ENCODE results near the gene CFAP157.
A peak's percentile ranks its signal among the peaks of the same experiment; 100 is the strongest.
"Not testable (repeated sequence)": the region's sequence is repeated elsewhere in the genome, so short reads cannot be mapped to it uniquely, and the experiment has no call there.

The CFAP157 gene

DNA sequence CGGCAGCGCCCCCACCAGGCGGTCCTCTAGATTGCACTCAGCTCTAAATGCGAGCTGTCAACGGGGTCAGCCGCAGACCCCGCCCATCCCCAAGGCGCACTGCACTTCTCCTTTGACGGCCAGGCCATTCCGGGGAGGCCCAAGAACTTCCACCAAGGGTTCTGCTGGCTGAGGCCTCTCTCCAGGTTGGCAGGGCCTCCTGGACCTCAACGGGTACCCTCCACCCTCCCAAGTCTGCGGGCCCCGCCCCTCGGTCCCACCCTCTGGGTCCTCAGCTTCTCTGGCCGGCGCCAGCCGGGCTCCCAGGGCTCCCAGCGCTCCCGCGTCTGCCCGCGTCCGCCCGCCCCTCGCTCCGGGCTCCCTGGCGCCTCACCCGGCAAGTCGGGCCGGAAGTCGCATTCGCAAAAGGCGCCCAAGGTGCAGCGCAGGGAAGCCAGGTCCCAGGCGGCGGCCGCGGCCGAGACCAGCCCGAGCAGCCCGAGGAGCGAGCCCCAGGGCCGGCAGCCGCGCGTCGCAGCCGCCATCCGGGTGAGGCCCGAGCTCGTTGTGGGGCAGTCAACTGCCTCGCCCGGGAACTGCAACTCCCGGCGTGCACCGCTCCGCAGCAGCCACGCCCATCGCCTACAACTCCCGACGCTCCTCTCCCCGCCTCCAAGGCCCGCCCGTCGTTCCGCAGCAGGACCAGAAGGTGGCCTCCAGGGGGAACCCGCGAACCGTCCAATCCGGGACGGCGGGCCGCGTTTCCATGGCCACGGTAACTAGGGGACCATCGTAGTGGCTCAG, 28.1 kb downstream of the CFAP157 start, which contains the start of gene TOR2A:
TSS of gene TOR2A (minus strand) at position 548 of the 783 bp plus-strand sequence. CDS start at position 524, 24 bp downstream.
- peak; percentile 96 for DNase-seq (ENCODE audit: low spot score)

DNA sequence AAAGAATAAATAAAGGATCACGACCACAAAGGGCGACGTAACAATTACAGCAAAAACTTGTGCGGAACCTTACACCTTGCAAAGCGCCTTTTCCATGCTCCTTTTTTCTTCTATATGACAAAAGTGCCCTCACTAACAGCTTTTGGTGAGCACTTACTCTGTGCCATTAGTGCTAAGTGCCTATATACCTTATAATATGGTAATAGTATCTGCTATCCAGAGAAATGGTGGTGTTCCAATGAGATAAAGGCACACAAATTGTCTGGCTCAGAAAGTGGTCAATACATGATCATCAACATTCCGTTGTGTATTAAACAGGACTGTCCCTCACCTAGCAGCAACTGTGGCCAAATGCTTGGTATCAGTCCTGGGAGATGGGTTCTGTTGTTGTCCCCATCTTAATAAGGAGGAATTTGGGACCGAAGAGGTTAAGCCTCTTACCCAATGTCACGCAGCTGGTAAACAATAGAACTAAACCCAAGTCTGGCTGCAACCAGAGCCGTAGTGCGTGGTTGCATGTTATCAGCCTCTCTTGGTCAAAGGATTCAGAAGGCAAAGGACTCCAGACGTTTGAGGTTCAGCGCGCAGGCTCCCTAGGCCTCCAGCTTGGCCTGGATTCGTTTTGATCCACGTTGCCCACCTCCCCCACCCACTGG, 28.9 kb downstream of the CFAP157 start:
- no peak for DNase-seq (ENCODE audit: low spot score)

DNA sequence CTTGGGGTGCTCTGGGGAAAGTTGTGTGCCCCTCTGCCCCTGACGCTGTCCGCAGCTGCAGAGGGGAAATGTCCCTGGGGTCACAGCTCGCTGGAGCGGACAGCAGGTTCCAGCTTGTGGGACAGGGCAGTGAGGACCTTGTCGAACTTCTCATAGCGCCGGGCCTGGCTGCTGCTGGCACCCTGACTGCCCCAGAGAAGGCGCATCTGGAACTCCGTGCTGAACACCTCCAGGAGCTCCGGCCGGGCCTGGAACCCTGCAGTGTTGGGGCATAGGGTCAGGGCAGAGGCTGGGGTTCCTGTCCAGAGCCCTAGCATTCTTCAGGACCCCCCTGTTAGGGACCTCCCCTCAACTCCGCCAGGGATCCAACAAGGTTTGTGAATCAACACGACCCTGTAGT, 31.9 kb downstream of the CFAP157 start:
- no peak for DNase-seq (ENCODE audit: low spot score)

DNA sequence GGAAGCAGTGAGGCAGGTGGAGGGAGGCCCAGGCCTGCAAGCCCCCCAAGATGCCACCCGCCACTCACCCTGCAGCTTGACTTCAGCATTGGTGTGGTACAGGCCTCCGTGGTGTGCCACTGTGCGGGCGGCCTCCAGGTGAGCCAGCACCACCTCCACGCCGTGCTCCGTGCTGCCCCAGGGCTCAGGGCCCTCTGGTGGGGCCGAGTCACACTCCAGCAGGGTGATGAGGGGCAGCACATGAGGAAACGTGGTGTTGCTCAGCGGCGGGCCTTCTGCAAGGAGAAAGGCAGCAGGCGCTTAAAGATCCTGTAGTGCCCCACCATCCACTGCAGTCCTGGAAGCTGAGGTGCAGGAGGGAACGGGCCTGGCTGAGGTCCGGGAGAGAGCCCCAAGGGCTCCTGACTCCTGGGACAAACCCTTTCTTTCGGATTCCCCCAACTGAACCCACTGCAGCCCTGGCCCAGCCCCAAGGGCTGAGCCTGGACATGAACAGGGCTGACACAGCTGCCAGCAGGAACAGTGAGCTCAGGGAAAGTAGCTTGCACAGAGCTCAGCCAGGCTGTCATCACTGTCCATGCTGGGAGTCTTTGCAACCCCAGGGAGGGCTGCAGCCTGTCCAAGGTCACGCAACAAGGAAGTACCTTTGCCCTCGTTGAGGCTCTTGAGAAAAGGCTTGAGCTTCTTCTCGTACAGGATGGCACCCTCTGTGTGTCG, 33.0 kb downstream of the CFAP157 start:
- DNase-seq (ENCODE audit: low spot score): no peak

DNA sequence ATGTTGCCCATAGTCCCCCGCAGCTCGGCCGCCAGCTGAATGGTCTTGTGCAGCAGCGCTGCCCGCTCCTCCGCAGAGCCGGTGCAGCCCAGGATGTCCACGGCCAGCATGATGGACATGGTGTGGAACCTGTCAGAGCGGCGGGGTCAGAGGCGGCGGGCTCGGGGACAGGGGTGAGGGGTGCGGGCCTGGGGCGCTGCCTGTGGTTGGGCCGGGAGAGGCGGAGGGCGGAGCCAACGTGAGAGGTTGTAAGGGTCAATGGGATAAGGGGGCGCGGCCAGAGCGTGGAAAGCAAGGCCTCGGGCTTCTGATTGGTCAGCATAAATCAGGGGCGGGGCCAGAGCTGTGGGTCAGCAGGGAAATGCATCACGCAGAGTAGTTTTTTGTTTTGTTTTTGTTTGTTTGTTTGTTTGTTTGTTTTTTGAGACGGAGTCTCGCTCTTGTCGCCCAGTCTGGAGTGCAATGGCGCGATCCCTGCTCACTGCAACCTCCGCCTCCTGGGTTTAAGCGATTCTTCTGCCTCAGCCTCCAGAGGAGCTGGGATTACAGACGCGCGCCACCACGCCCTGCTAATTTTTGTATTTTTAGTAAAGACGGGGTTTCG, 35.1 kb downstream of the CFAP157 start:
- no peak for DNase-seq (ENCODE audit: low spot score)

DNA sequence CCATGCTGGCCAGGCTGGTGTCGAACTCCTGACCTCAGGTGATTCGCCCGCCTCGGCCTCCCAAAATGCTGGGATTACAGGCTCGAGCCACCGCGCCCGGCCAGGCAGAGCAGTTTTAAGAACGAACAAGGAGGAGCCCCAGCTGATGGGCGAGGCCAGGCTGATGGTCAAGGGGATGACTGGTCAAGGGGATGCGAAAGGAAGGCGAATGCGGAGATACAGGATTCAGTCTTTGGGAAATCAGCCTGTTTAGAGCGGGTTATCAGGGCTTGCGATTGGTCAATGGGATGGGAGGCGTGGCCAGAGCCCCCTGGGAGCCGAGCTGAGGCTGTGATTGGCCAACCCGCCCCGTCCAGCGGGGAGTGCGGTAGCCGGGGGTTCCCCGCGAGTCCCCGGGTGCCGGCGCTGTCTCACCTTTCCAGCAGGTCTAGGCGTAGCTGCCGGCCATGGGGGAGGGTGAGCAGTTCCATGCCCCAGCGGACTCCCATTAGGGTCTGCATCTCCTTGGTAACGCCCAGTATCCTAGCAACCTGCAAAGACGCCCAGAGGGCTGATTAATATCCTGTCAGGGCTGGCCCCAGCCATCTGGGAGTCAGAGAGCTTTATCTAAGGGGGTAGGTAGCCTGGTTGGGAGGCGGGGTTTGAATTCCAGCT, 35.8 kb downstream of the CFAP157 start:
- peak; percentile 89 for DNase-seq (ENCODE audit: low spot score)

DNA sequence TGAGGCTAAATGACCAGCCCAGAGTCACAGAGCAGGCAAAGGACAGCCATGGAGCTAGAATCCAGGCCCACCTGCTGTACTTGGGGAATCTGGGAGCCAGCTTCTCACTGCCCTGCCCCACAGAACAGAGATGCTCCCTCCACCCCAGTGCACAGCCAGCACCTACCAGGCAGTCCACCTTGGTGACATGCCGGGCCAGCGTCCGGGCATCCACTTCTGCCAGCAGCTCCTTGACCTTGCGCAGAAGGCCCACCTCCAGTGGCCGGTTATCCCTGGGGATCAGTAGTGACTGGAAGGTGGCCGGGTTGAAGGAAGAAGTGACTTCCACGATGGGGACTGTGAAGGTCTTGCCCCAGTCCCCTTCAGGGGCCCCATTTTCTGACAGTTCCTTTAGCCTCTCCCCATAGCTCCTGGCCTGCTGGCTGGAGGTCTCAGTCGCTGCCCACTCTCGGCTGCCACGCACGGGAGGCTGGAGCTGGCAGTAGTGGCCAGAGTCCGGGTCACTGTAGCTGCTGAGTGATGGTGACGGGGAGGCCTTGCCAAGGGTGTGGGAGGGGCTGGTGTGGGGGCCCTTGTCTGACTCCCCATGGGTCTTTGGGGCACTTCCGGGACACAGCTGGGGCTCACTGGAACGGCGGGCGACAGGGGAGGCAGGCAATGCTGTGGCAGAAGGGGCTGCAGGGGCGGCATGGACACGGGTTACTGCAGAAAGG, 37.8 kb downstream of the CFAP157 start:
- no peak for DNase-seq (ENCODE audit: low spot score)

DNA sequence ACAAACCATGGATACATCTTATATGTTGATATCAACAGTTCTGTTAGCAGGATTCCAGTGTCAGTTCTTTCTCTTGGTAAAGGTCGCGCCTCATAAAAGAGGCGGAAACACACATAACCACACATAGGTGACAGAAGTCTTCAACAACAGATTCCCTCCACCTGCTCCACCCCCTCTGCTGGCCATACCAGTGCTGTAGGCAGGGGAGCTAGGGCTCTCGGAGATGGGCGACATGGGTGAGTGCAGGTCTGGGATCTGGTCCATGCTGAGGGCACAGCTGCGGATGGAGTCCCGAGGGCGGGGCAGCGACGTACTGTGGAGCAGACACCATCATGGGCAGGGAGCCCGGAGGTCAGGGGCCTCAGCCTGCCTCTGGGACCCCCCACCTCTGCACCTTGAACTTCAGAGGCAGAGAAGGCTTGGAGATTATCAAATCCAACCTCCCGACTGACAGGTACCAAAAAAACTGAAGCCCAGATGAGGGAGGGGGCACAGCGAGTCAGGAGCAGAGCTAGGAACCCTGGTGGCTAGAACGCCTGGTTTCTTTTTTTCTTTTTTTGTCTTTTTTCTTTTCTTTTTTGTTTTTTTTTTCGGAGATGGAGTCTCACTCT, 40.3 kb downstream of the CFAP157 start:
- no peak for DNase-seq (ENCODE audit: low spot score)

DNA sequence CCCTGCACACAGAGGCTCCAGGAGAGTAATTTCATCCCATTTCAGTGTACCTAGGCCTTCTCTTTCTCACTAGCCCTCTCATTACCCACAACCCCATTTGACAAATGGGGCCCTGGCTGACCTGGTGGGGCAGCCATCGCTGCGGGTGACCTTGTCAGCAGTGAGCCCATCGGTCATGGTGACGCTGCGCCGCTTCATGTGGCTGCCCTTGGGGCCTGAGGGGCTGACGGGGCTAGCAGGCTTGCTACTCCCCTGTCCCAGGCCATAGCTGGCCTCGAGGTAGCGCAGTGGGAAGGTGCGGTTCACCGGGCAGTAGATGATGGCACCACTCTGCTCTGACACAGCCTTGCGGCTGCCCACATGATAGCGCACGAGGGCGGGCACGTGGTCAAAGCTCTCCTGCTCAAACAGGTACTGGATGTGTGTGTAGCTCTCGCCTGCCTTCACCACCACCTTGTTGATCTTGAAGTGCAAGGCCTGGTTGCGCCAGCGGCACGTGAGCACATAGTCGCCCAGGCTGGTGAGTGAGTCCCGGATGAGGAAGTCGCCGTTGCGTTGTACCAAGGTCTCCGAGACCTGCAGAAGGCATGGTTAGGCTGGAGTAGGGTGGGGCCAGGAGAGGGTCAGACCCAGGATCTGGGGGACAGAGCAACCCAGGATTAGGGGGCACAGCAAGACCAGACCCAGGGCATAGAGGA, 42.5 kb downstream of the CFAP157 start:
- no peak for DNase-seq (ENCODE audit: low spot score)

DNA sequence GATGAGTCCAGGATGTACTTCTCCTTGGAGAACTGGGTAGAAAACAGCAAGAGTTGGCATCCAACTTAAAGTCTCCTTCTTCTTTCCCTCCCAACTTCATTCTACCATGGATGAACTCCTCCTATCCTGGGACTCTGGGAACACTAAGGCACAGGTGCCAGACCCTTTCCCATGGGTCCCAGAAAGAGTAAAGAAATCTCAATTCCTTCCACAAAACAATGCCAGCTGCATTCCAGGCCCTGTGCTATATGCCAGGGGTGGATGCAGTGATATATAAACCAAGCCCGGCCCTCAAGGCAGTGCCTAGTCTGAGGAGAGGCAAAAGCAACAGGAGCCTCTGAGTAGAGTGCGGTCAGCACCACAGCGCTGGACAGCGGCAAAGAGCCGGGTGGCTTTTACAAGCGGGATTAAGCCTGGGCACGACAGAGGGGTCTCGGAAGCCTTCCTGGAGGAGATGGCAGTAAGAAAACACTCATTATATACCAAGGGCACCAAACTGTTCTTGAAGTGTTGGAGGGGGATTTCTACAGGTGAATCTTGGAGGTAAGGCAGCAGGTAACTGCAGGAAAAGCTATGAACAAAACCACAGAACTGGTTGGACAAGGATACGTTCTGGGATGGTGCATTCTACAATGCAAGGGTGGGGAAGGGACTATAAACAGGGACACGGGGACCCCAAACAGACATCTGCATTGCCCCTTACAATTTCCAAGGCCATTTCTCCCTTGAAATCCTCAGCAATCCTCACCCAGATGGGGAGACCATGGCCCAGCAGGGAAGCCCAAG, 44.7 kb downstream of the CFAP157 start:
- DNase-seq (ENCODE audit: low spot score): no peak

DNA sequence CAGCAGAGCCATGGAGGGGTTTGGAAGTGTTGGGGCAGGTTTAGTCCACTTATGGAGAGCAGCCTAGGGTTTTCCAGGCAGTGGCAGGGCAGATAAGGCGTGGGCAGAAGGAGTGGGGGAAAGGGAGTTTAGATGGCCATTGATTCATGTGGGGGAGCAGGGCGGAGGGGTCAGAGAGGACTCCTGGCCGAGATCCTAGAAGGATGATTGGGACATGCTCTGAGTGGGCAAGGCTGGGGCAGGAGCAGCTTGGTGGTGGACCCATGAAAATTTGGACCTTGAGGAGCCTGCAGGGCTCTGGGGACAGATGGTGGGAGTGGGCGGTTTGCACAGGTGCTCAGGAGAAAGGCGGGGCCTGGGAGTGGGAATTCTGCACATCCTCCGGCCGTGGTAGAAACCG, 46.4 kb downstream of the CFAP157 start:
- no peak for DNase-seq (ENCODE audit: low spot score)

DNA sequence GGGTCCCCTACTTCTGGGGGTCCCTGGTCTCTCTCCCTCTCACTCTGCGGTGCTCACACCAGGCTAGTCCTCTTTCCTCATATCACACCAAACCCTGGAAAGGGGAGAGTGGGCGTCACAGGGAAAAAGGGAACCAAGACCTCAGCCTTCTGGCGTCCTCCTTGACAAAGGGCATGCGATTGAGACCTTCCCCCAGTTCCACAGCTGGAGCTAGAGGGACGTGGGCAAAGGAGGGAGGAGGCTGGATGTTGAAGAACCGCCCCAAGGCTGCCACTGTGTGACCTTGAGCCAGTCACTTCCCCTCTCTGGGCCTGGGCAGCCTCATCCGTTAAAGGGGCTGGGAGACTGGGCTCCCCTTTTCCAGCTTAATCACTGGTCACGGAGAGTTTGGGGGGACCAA, 46.8 kb downstream of the CFAP157 start:
- DNase-seq (ENCODE audit: low spot score): no peak

DNA sequence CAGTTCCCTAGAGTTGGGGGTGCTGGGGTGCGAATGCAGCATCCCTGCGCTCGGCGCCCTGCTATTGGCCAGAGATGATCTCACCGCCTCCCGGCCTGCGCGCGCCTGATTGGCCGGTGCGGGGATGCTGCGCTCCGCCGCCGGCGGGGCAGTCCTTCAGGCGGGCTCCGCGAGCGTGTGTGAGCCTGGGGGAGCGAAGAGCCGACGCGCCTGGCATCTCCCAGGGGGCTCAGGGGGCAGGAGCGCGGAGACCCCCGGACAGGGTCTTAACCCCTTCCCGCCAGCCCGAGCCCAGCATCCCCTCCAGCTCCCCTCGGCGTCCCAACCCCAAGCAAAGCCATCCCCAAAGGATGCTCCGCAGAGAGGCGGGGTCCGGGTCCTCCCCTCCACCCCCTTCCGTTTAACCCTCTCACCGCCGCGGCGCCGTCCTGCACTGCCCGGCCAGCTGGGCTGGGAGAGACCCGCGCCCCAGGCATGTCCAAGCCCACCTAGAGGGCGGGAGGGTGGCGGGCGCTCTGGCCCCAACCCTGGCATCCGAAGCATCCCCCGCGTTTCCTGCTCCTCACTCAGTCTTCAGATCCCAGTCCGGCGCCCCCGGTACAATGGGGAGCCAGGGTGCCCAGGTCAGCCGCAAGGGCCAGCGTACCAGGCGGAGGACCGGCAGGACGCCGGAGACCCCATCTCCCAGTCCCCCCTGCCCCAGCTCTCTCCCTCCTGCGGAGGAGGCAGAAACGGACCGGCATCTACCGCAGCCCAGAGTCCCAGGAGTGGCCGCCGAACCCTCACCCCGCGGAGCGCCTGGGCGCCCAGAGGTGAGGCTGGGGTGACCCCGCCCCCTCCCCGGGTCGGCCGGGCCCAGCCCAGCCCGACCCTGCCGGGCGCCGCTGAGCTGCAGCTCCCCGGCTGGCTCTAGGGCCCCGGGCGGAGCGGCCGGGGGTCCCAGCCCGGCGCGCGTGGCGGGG, 47.6 kb downstream of the CFAP157 start:
- DNase-seq (ENCODE audit: low spot score): peak; percentile 81

DNA sequence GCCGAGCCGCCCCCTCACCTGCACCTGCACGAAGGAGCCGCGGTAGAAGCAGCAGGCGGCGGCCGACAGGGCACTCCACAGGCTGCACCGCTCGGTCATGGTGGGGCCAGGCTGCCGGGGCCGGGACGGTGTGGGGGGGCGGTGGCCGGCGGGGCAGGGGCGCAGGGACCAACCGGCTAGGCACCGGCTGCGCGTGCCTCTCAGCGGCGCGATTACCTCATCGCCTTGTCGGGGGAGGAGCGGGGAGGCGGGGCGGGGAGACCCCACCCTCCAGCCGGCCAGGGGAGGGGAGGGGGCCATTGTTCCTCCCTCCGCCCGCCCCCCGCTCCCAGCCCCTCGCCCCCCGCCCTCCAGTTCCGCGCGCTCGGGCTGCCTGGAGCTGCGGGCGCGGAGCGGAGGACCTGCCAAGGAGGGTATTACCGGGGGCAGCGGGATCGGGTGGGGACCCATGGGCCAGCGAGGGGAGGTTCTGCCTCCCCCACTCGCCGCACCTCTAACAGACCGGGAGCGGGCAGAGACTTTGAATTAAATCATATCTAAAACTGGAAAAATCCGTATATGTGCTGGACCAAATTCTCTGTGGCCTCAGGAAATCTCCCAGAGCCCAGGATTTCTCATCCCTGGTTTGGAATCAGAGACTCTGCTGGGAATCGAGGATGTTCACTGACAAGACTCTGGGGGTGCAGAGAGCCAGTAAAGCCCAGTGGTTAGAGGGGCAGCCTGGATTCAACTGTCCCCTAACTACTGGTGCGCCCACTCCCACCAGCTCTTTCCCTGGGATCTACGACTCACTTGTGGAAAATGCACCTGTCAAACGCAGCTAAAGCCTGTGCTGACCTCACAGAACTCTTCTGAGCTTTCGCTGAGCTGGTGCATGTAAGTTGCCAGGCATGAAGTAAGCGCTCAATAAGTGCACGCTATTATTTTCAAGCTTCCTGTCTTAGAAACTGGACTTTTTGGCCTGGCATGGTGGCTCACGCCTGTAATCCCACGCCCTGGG, 48.6 kb downstream of the CFAP157 start:
- peak; percentile 68 for DNase-seq (ENCODE audit: low spot score)

DNA sequence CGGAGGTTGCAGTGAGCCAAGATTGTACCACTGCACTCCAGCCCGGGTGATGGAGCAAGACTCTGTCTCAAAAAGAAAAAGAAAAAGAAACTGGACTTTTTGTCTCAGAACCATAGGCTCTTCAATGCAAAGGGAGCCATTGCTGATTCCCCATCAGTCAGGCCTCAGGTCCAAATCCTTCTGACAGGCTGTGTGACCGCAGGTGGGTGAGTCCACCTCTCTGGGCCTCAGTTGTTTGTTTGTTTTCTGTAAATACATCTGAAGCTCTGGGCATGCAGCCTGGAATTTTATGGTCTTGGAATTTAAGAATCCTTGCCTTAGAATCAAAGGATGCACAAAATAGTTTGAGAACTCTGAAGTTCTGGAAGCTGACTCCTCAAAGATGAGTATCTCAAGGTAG, 49.4 kb downstream of the CFAP157 start:
- no peak for DNase-seq (ENCODE audit: low spot score)

DNA sequence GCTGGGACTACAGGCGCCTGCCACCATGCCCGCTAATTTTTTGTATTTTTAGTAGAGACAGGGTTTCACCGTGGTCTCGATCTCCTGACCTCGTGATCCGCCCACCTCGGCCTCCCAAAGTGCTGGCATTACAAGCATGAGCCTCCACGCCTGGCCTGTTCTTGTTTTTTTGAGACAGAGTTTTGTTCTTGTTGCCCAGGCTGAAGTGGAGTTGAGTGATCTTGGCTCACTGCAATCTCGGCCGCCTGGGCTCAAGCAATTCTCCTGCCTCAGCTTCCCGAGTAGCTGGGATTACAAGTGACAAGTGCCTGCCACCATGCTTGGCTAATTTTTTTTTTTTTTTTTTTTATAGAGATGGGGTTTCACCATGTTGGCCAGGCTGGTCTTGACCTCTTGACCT, 50.0 kb downstream of the CFAP157 start:
- DNase-seq (ENCODE audit: low spot score): not testable (repeated sequence)

DNA sequence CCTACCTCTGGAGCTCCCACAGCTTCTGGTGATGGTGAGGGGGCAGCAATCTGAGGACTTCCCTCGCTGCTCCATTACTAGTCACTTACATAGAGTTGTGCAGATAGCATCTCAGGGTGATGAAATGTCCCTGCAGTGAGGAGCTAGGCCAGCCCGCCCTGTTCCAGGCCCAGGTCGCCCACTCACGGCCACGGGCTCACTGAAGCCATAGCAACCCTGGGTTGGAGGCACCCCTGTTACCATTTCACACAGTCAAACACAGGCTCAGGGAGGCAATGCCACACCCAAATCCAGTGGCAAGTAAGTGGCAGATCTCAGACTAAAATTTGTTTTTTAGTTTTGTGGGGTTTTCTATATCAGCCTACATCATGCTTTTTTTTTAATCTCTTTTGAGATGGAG, 52.1 kb downstream of the CFAP157 start:
- DNase-seq (ENCODE audit: low spot score): no peak
